HG03520 (cell line): Measurements from ENCODE around the gene MPZL1.
A peak's percentile ranks its signal among the peaks of the same experiment; 100 is the strongest.
"Not testable (repeated sequence)": the region's sequence is repeated elsewhere in the genome, so short reads cannot be mapped to it uniquely, and the experiment has no call there.

ENCODE experiments used
- ATAC-seq: cut with Tn5 transposase; IDR thresholded peaks from one replicate; pipeline ENCODE4 v1.9.1; 2021; ENCODE audit warnings: mild to moderate bottlenecking, moderate library complexity; ENCODE audit not compliant: unreplicated experiment

Gene MPZL1

DNA sequence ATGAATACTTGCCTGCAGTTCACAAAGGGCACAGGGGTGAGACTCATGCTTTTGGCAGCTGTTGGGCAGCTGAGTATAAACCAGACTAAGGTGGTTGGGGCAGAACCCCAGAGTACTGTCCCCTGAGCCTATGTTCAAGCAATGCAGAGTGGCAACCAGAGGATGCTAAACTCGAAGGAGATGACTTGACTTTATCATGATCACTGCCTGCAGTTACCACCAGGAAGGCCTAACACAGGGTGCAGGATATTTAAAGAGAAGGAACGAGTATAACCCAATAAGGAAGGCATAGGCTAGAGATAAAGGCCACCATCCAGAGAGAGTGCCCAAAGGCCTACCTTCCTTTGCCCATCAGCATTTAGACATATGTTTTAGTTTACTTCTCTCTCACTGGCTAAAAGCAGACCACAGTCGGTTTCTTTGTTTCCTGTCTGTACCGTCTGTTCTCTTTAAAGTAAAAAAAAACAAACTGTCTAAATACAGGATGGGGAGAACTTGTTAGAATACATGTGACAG, 83.3 kb downstream of the MPZL1 start:
- ATAC-seq, result no peak

- ATAC-seq, result not testable (repeated sequence)
Observed at GRCh38 chr1:167806235-167806634, 84.5 kb downstream of the MPZL1 start.

DNA sequence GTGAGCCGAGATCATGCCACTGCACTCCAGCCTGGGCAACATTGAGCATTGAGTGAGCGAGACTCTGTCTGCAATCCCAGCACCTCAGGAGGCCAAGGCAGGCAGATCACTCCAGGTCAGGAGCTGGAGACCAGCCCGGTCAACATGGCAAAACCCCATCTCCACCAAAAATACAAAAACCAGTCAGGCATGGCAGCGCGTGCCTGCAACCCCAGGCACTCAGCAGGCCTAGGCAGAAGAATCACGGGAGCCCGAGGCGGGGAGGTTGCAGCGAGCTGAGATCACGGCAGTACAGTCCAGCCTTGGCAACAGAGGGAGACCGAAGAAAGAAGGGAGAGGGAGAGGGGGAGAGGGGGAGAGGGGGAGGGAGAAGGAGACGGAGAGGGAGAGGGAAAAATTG, 84.9 kb downstream of the MPZL1 start:
- not testable (repeated sequence) for ATAC-seq

DNA sequence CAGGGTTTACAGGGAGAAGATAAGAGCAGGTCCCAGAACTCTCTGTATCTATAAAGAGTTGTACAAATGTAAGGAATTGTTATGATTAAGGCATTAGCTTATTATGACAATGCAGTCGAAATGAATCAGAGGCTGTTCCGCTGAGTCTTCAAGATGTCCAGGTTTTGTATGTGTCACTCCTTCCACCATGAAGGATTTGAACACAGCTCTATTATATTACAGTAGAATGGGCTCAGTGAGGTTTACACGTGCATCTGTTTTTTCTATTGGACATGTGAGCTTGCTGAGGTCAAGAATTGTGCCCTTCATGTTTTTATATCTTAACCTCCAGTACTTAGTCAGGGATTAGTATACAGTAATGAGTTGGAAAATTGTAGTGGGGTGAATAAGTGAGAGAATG, 86.3 kb downstream of the MPZL1 start:
- ATAC-seq, result no peak

DNA sequence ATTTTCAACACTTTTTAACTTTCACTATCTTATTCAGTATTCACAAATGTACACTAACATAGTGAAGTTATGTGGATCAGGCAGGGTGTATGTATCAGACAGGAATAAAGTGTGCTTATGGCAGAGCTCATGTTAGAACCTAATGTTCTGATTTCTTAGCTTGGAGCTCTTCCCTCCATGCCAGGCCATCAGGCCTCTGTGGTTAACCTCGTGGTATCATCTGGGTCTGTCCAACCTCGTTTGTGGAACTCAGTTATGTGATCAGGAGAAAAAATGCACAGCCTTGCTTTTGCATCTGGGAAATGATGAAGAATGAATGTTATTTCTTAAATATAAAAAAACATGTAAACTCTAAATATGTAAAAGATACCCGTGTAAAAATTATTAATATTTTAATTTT, 86.9 kb downstream of the MPZL1 start:
- ATAC-seq, result no peak

DNA sequence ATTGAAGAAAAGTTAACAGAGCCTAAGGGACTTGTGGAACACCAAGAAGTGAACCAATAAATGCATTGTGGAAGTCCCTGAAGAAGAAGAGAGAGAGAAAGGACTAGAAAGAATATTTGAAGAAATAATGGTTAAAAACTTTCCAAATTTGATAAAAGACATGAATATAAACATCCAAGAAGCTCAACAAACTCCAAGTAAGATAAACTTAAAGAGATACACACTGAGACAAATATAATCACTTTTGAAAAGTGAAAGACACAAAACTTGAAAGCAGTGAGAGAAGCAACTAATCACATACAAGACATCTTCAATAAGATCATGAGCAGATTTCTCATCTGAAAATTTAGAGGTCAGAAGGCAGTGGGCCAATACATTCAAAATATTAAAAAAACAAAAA, 91.2 kb downstream of the MPZL1 start:
- no peak for ATAC-seq

DNA sequence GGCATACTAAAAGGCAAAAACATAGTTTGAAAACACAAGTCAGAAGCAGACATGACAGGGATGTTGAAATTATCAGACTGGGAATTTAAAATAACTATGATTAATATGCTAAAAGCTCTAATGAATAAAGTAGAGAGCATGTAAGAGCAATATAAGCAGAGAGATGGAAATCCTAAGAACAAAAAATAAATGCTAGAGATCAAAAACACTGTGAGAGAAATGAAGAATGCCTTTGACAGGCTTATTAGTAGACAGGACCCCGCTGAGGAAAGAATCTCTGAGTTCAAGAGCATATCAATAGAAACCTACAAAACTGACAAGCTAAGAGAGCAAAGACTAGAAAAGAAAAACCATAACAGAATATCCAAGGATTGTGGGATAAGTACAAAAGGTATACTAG, 93.9 kb downstream of the MPZL1 start:
- ATAC-seq, result no peak

DNA sequence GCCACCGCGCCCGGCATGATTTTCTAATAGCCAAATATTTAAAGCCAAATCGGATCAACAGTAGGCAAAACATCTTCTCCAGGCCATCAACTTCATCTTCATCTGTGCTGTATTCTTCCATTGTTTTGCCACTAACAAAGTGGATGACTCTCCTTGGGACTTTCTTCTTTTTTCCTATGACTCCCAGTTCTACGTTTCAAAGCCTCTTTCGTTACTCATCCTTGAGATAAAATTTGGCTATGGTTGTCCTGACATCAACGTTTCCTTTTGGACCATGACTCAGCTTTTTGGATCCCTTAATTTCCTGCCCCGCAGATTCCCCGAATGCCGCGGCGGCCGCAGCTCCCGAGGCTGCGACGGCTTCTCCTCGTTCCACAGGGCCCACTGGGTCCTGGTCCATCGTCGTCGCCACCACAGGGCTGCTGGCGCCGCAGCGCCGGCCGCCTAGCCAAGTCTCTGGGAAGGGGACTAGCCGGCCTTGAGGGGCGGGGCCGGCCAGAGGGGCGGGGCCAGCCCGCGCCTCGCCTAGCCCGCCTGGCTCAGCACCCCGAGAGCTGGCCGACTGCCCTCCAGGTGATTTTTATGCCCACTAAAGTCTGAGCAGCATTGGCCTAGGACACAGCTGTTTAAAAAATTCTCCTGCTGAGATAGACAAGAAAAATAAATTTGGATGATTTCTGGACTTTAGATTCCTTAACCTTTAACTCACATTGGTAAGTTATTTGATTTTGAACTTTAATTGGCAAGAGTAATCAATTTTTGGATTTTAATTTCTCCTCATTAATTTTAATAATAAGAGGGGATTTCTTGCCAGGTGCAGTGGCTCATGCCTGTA, 98.3 kb downstream of the MPZL1 start:
- peak; percentile 43 for ATAC-seq

DNA sequence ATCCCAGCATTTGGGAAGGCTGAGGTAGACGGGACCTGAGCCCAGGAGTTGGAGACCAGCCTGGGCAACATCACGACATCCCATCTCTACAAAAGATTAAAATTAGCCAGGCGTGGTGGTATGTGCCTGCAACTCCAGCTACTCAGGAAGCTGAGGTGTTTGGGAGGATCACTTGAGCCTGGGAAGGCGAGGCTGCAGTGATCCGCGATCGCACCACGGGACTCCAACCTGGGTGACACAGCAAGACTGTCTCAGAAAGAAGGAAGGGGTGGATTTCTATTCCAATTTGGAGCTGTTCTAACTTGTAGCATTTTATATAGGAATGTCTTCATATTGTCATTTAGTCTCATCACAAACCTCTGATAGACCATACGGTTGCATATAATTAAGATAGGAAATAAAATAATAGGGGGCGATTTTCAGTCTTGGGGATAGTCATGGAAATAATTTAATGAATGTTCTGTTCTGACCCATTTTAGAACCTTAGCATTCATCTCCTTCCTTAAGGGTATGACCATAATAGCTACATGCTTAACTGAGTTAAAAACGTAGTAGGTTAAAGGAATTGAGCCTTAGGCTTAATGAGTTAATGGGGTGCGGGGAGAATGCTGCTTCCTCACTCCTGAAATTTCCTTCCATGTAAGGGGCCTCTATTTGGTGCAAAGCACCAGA, 99.0 kb downstream of the MPZL1 start:
- no peak for ATAC-seq

DNA sequence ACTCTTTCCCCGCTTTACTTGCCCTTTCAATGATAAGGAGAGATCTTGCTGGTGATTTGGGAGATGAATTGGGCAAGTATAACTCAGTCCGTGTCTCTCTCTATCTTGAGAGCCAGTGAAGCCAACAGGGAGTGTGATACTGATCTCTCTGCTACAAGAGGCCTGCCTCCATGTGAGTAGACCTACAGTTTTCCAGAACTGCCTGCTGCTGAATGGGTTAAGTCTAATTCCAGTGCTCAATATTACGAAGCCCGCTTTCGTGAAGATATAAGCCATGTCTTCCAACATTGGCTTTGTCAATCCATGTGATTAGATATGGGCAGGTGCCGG, 99.5 kb downstream of the MPZL1 start:
- ATAC-seq, result no peak

- ATAC-seq, result no peak
Observed at GRCh38 chr1:167821969-167822685, 100.3 kb downstream of the MPZL1 start.

DNA sequence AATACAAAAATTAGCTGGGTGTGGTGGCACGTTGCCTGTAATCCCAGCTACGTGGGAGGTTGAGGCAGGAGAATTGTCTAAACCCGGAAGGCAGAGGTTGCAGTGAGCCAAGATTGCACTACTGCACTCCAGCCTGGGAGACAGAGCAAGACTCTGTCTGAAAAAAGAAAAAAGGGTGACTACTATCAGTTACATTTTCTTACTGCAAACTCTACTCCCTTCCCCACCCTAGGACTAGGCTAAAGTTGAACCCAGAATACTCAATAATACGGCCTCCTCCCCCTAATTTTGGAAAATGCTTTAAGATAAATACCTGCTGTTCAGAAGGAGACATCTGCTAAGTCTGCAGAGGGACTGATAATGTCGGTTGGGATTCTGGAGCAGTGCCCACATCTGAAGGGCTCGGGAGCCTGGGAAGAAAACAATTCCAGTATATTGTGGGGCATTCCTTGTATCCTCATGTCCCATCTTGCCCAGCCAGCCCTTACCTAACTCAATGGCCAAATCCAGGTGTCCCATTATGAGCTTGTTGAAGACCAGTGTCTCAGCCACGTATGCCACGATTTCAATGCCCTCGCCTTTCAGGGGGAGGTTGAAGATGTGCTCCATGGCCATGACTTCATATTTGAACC, 102.5 kb downstream of the MPZL1 start:
- no peak for ATAC-seq

DNA sequence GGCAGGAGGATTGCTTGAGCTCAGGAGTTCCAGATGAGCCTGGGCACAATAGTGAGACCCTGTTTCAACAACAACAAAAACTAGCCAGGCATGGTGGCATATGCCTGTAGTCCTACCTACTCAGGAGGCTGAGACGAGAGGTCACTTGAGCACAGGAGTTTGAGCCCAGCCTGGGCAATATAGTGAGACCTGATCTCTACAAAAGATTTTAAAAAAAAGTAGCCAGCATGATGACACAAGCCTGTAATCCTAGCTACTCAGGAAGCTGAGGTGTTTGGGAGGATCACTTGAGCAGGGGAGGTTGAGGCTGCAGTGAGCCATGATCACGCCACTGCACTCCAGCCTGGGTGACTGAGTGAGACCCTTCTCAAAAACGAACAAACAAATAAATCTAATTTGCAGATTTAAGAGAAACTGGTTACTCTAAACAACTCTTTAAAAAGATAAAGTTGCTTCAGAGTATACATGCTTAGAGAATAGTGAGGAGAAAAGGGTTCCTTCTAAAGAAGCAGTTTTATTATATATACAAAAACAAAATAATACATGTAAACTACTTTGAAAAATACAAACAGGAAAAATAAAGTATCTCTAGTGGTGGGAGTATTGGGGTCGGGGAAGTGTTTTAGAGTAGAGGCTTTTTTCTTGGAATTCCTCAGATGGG, 103.8 kb downstream of the MPZL1 start:
- no peak for ATAC-seq

- no peak for ATAC-seq
Observed at GRCh38 chr1:167826127-167826526, 104.3 kb downstream of the MPZL1 start.

DNA sequence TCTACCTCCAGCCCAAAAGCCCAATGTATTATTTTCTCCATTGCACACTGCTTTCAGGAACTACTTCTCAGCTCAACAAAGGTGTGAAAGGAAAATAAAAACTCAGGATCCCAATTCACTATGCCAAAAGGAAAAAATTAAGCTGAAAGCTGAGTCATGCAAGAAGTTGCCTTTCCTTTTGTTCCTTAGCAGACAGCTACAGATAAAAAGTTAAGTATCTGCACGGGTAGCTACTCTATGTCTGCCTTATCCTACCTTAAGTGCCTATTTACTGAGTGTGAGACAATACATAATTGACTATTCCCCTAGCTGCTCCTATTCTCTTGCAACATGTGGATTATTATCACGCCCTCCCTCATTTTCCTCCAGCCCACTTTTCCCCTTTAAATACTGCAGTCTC, 108.1 kb downstream of the MPZL1 start:
- ATAC-seq, result no peak

- ATAC-seq, result not testable (repeated sequence)
Observed at GRCh38 chr1:167830668-167831067, 108.9 kb downstream of the MPZL1 start.

DNA sequence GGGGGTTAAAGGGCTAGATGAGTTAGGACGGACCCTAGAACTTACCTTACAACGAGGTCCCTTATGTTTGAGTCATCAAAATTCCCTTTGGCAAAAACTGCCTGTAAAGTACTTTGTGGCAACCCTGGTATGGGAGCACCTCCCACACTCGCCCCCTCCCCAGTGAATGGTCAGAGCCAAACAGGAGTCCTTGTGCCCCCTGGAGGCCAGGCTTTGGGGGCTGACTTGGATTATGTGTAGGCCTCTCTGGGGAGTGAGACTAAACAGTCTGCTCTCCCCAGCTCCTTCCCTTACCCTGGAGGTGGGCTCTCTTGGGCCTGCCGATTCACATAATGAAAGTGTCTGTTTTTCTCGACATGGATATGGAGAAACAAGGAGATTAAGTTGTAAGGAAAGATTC, 110.9 kb downstream of the MPZL1 start:
- ATAC-seq, result no peak

- no peak for ATAC-seq
Observed at GRCh38 chr1:167833904-167834303, 112.1 kb downstream of the MPZL1 start.

- ATAC-seq, result no peak
Observed at GRCh38 chr1:167836197-167836596, 114.4 kb downstream of the MPZL1 start.

GRCh38 chr1:167837326-167837725, 115.5 kb downstream of the MPZL1 start:
- no peak for ATAC-seq

- no peak for ATAC-seq
Observed at GRCh38 chr1:167839009-167839408, 117.2 kb downstream of the MPZL1 start.
